Stomach (tissue), 9 donors: Measurements from ENCODE around the gene URAD. TPM values are rescaled to one million over a fixed set of nuclear protein-coding genes. Genes with fewer than 3 reads are reported as not detected.
A peak's percentile ranks its signal among the peaks of the same experiment; 100 is the strongest.

Experiments used
- DNase-seq, 2 donors: peaks; one replicate each; pipeline versions ENCODE4 v3.0.0 to v3.0.0-alpha.2; 2013 to 2019
- H3K27ac ChIP-seq, 5 donors: fragments of 200-600 bp in 4 of 5; sonication (generic) in 4 of 5; one replicate each; pipeline ENCODE4 v1.5.1; 2013 to 2019; ENCODE audit warnings: mild to moderate bottlenecking in 1 of 5, moderate library complexity in 1 of 5
- H3K27me3 ChIP-seq, 3 donors: fragments of 200-600 bp; sonication (generic); one replicate each; pipeline ENCODE4 v1.5.1; 2017 to 2019; ENCODE audit warnings: mixed run types in 1 of 3
- H3K36me3 ChIP-seq, 4 donors: fragments of 200-600 bp; sonication (generic); 1 replicate in 3 of 4; 2 replicates in 1 of 4; pipeline ENCODE4 v1.5.1; 2016 to 2019
- H3K4me1 ChIP-seq, 4 donors: fragments of 200-600 bp; sonication (generic); one replicate each; pipeline ENCODE4 v1.5.1; 2016 to 2019
- H3K4me3 ChIP-seq, 4 donors: fragments of 200-600 bp; sonication (generic) in 3 of 4; one replicate each; pipeline ENCODE4 v1.5.1; 2016 to 2019; ENCODE audit warnings: mild to moderate bottlenecking in 1 of 4
- H3K9me3 ChIP-seq, 4 donors: fragments of 200-600 bp; sonication (generic); one replicate each; pipeline ENCODE4 v1.5.1; 2016 to 2019
- CTCF ChIP-seq, 7 experiments: fragments of 450-650 bp in 4 of 7; fragments of 200-600 bp in 3 of 7; sonication (generic) in 3 of 7; IDR thresholded peaks; one replicate each; pipeline ENCODE4 v1.5.1; 2016 to 2019; ENCODE audit warnings: antibody characterized with exemption in 7 of 7, control low read depth in 2 of 7, mild to moderate bottlenecking in 1 of 7
- EP300 ChIP-seq: sonication (generic); formaldehyde crosslinking; IDR thresholded peaks from one replicate; pipeline ENCODE4 v1.6.1; 2017; ENCODE audit warnings: antibody characterized with exemption
- POLR2A ChIP-seq, 4 donors: fragments of 450-650 bp; IDR thresholded peaks; one replicate each; pipeline ENCODE4 v1.6.1; 2016; ENCODE audit warnings: antibody characterized with exemption in 4 of 4, control low read depth in 2 of 4, mild to moderate bottlenecking in 1 of 4, moderate library complexity in 1 of 4
- POLR2AphosphoS5 ChIP-seq, 3 donors: sonication (generic); formaldehyde crosslinking; IDR thresholded peaks; one replicate each; pipeline ENCODE4 v1.6.1; 2016; ENCODE audit warnings: antibody characterized with exemption in 3 of 3
- WGBS, 5 donors: extraction: QIAGEN DNeasy Blood & Tissue Kit in 3 of 5; methylation state at CpG; one replicate each; pipeline versions ENCODE4 v1.1.5 to v1.1.7; 2013 to 2018; 5-methylcytosine and 5-hydroxymethylcytosine counted together
- intact Hi-C: fragments of 100-400 bp; cut with DNase I; formaldehyde crosslinking; loops from one replicate; pipeline ENCODE4 v1.15.1; 2023; ENCODE audit warnings: low total_unique reads
- polyA plus RNA-seq, 3 donors: library from polyadenylated mRNA; stranded (reverse); fragments of 200-250 nt; gene quantifications; one replicate each; pipeline ENCODE4 v1.2.3, GENCODE V29; 2013
- total RNA-seq, 5 donors: library from RNA; depleted of rRNA; stranded (reverse); fragments of >200 nt; gene quantifications; one replicate each; pipeline versions ENCODE4 v1.1.0 to v1.2.3, GENCODE V29; 2014 to 2016
- donor health status: healthy with polysubstance abuse.
- donor health status: Bipolar disorder and iron deficiency.
- donor health status: healthy.

URAD gene
- total and polyA plus RNA-seq, 8 donors: 0.13 to 165 (median 1.1) TPM; not detected in 5

GRCh38 chr13:27967203-27967735 is 21.2 kb downstream of the URAD start:
- Histone ChIP-seq H3K27me3 (peaks cover 40 to 100% (median 88%) of the 10 kb centered on the region in 3 donors), H3K4me1 (peaks cover 23 to 52% (median 44%) of the 10 kb centered on the region in 4 donors)

GRCh38 chr13:27966641-27967202 is 21.8 kb downstream of the URAD start:
- DNase-seq: peak in 1 of 2 donors; percentile 24
- WGBS, 5 donors: 2 to 14% (median 8%) methylated on average over 25 to 38 of the region's 38 CpGs
- intact Hi-C loops: no loop called here
- Histone ChIP-seq H3K27me3 (peaks cover 40 to 100% (median 84%) of the 10 kb centered on the region in 3 donors), H3K4me3 (peak overlapping the region in 1 of 4 donors; percentile 28), H3K36me3 (no peaks in the 10 kb centered on the region), H3K27ac (no peak overlapping the region), H3K9me3 (no peaks in the 10 kb centered on the region), H3K4me1 (peaks cover 23 to 54% (median 44%) of the 10 kb centered on the region in 4 donors)
- no peak for TF ChIP-seq POLR2AphosphoS5 (IDR thresholded peaks at IDR 0.05)
- no peak for TF ChIP-seq CTCF (IDR thresholded peaks at IDR 0.05)
- no peak for TF ChIP-seq POLR2A (IDR thresholded peaks at IDR 0.05)
- TF ChIP-seq EP300: no peak

More at GRCh38 chr13:27967203-27967735, 21.2 kb downstream of the URAD start:
- Histone ChIP-seq H3K4me3 (peak overlapping the region in 1 of 4 donors; percentile 28), H3K36me3 (no peaks in the 10 kb centered on the region), H3K9me3 (no peaks in the 10 kb centered on the region), H3K27ac (no peak overlapping the region)
- intact Hi-C loops: no loop called here
- DNase-seq: peak in 1 of 2 donors; percentile 23
- WGBS, 5 donors: 7 to 17% (median 10%) methylated on average over 16 to 18 of the region's 18 CpGs
- no peak for TF ChIP-seq CTCF (IDR thresholded peaks at IDR 0.05)
- no peak for TF ChIP-seq POLR2A (IDR thresholded peaks at IDR 0.05)
- no peak for TF ChIP-seq EP300
- TF ChIP-seq POLR2AphosphoS5 (IDR thresholded peaks at IDR 0.05): no peak

GRCh38 chr13:27965740-27966640 is 22.5 kb downstream of the URAD start:
- Histone ChIP-seq H3K27me3 (peaks cover 37 to 100% (median 84%) of the 10 kb centered on the region in 3 donors), H3K4me1 (peaks cover 28 to 61% (median 51%) of the 10 kb centered on the region in 4 donors), H3K9me3 (no peaks in the 10 kb centered on the region), H3K27ac (no peak overlapping the region), H3K36me3 (no peaks in the 10 kb centered on the region), H3K4me3 (peak overlapping the region in 1 of 4 donors; percentile 28)
- TF ChIP-seq CTCF (IDR thresholded peaks at IDR 0.05): no peak
- intact Hi-C loops: no loop called here
- WGBS, 5 donors: 6 to 11% (median 7%) methylated on average over 35 to 45 of the region's 45 CpGs
- peak; percentile 26 to 39 for DNase-seq

GRCh38 chr13:27965343-27965739 is 23.2 kb downstream of the URAD start:
- no peaks in the 10 kb centered on the region for H3K36me3 ChIP-seq
- TF ChIP-seq EP300: no peak
- no peak for TF ChIP-seq POLR2A (IDR thresholded peaks at IDR 0.05)
- no peak for TF ChIP-seq CTCF (IDR thresholded peaks at IDR 0.05)
- no peak for TF ChIP-seq POLR2AphosphoS5 (IDR thresholded peaks at IDR 0.05)
- WGBS, 5 donors: 53 to 70% (median 65%) methylated on average over 6 to 7 of the region's 7 CpGs
- H3K4me3 ChIP-seq: no peak overlapping the region
- DNase-seq: no peak
- H3K4me1 ChIP-seq: peaks cover 34 to 63% (median 55%) of the 10 kb centered on the region in 4 donors
- H3K27ac ChIP-seq: no peak overlapping the region
- no peaks in the 10 kb centered on the region for H3K9me3 ChIP-seq
- intact Hi-C loops: no loop called here
- peaks cover 37 to 100% (median 84%) of the 10 kb centered on the region in 3 donors for H3K27me3 ChIP-seq
